HG03060 (cell line): Measurements from ENCODE around the gene PFKP.

Experiments used
- ATAC-seq: cut with Tn5 transposase; IDR thresholded peaks from one replicate; pipeline ENCODE4 v1.9.1; 2021; ENCODE audit warnings: low read depth, moderate number of reproducible peaks; ENCODE audit not compliant: unreplicated experiment

PFKP gene

DNA sequence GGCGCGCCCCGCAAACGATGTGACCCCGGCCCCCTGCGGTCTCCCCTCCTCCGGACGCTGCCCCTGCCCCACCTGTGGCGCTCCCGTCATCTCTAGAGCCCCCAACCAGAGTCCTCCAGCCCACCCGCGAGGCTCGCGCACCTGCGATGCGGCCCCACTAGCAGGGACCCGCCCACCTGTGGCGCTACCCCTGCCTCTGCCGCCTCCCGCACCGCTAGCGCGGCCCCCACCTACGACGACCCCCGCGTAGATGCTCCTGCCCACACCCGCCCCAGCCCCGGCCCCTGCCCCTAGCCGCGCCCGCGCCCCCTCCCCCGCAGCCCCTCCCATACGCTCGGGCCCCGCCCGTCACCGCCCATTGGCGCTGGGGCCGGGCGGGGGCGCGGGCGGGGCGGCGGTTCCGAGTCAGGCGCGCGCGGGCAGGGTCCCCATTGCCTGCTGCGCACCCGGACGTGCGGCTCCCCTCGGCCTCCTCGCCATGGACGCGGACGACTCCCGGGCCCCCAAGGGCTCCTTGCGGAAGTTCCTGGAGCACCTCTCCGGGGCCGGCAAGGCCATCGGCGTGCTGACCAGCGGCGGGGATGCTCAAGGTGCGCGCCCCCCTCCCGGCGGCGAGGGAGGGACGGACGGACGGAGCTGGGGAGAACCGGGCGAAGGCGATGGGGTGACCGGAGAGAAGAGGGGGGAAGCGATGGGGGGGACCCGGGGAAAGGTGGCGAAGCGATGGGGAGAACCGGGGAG, at the start of gene PFKP:
Gene PFKP, plus strand, starts transcription at position 431 of the 741 bp plus-strand sequence. Its CDS starts 48 bp downstream, at position 479.
- ATAC-seq, result no peak

DNA sequence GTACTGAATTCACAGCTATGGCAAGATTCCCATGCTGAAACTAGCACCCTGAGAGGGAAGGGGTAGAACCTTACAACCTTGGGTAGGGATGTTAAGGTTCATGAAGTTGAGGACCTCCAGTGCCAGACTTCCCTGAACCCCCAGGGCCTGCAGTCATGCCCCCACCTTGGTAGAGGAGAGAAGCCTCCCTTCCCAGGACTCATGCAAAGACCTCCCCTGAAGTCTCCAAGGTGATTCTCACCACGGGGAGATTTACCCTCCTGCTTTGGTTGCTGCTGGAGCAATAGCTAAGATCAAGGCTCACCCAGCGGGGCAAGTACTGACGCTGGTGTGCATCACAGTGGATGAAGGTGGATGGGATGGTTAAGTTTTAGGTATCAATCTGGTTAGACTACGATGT, 49.1 kb upstream of the PFKP start:
- no peak for ATAC-seq

DNA sequence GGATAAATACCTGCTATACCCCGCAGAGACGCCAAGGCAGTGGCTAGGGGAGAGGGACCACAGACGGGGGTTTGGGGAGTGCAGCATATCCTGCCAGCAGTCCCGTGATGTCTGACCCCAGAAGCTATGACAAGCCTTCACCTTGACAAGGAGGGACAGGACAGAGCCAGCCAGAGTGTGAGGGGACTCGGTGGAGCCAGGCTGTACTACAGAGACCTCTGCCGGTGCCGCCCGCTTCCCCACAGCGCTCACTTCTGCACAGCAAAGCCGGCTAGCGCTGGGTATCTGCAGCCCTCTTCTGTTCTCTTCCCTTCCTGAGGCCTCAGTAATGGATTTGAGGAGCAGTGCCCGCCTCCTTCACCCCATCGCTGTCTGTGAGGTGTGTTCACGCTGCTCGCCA, 47.0 kb upstream of the PFKP start:
- no peak for ATAC-seq

- ATAC-seq, result no peak
Measured at GRCh38 chr10:3020881-3021280, 46.5 kb upstream of the PFKP start.

GRCh38 chr10:3022027-3022426, 45.3 kb upstream of the PFKP start:
- ATAC-seq, result no peak

DNA sequence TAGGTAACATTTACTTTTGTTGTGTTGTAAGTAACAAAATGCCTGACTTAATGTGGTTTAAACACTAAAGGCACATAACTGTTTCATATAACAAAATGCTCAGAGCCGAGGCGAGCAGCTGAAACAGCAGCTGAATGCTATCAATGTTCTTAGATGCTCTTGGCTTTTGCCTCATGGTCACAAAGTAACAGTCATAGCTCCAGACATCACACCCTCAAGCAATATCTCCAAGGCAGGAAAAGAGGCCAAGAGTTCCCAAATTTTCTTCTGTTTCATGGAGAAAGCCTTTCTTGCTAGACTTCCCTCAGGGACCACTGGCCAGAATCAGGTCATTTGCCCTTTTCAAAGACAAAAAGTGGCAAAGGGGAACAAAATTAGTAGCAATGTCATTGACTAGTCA, 43.5 kb upstream of the PFKP start:
- no peak for ATAC-seq

GRCh38 chr10:3025026-3025683, 42.2 kb upstream of the PFKP start:
- no peak for ATAC-seq

DNA sequence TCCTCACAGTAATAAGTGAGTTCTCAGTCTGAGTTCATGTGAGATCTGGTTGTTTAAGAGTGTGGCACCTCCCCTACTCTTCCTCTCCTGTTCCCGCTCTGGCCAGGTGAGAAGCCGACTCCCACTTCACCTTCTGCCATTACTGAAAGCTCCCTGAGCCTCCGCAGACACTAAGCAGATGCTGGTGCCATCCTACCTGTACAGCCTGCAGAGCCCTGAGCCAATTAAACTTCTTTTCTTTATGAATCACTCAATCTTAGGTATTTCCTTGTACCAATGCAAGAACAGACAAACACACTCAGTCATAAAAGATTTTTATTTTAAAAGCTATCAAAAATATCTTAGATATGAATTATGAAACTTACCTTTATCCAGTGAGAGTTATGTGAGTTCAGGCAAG, 39.5 kb upstream of the PFKP start:
- no peak for ATAC-seq

GRCh38 chr10:3028441-3028840, 38.9 kb upstream of the PFKP start:
- no peak for ATAC-seq

DNA sequence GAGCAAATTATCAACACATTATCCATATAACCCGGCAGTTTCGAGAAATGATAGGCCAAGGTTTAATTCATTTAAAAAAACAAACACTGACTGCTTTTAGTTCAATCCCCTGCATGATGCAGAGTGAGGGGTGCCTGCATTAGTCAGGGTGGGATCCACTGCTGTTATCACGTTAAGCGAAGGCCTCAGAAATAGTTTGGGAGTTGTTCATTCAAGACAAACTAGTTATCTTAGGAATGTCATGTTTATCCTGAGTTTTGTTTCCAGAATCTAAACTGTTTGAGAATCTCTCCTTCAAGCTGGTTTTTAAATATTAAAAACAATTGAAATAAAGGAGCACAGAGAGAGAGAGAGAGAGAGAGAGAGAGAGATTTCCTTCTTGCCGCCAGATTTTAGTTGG, 36.6 kb upstream of the PFKP start:
- ATAC-seq, result no peak

DNA sequence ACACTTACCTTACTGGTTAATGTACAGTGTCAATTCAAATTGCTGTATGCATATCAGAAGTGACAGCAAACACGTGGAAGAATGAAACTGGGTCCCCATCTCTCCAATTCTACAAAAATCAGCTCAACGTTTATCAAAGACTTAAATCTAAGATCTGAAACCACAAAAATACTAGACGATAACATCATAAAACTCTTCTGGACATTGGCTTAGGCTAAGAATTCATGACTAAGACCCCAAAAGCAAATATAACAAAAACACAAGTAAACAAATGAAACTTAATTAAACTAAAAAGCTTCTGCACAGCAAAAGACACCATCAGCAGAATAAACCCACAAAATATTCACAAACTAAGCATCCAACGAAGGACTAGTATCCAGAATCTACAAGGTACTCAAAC, 35.9 kb upstream of the PFKP start:
- ATAC-seq, result no peak

GRCh38 chr10:3033925-3034324, 33.4 kb upstream of the PFKP start:
- no peak for ATAC-seq

- ATAC-seq, result no peak
Measured at GRCh38 chr10:3034616-3035015, 32.7 kb upstream of the PFKP start.

DNA sequence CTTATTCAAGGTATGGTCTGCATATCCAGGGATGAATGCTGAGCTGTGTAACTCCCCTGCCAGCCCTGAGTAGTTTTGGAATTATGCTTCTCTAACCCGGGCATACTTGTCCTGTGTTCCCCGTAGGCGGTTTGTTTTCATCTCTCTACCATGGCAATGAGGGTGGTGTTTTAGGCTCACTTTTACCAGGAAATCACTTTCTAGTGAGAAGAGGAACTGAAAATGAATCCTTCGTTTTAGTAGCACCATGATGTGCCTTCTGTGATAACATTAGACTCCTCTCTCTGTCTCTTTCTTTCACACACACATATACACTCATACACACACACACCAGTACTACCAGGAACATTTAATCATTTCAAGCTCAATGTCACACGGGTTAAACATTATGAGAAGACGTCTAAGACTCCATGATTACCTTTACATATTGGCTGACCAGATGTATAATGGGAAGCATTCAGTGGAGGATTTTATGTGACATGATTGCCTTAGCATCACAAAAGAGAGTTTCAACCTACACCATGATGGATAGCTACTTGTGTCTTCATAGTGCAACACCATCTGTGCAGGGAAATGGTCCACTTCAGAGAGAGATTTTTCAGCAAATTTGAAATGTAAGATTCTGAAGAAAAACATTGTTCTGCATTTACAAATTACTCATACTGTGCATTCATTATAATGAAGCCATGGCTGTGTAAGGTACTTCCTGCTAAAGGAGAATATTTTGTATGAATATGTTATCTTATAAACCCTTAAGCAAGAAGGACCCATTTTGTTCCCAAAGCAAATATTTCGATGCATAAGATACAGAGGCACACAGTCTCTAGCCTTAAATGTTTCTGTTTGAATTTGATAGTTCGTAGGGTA, 31.0 kb upstream of the PFKP start:
- ATAC-seq, result peak; percentile 99

- ATAC-seq, result no peak
Measured at GRCh38 chr10:3037182-3037581, 30.2 kb upstream of the PFKP start.

DNA sequence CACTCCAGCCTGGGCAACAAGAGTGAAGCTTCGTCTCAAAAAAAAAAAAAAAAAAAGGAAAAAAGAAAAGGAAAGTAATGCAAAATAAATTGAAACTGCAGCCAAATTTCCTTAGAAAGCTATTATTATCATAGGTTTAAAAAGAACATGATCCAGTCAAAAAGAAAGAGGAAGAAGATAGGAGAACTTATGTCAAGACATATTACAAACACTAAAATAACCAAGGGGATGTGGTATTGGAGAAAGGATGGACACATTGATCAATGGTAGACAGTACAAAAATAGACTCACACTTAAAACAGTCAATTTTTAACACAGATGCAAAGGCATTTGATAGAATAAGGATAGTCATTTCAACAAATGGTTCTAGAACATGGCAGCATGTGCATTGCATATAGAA, 27.3 kb upstream of the PFKP start:
- ATAC-seq, result no peak

DNA sequence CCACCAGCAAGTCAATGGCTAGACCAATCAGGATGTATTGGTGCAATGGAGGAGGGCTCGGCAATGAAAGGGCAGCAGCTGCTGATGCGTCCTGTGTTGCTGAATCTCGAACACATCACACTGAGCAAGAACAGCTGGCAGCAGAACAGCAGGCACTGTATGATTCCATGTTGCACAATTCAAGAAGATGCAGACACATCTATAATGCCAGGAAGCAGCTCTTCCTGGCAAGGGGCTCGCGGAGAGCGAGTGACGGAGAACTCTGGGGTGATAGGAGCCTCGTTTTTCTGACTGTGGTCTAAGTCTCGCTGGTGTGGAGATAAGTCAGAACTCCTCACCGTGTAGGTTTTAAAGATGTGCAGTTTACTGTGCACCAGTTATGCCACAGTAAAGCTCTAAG, 24.8 kb upstream of the PFKP start:
- no peak for ATAC-seq

GRCh38 chr10:3043512-3044368, 23.6 kb upstream of the PFKP start:
- ATAC-seq, result no peak

- no peak for ATAC-seq
Measured at GRCh38 chr10:3045471-3046209, 21.7 kb upstream of the PFKP start.
